Stimulated activated memory B cell treated with anti-CD40 and anti-IgM and Interleukin-4, amounts not matched to agents 10 μg/mL and 1 μg/mL and 100 μg/mL, for 72 hours (primary cell): ENCODE data around the gene CAPZA1.

Experiments used
- ATAC-seq: fragments of 150-1000 bp; cut with Tn5 transposase; 2 replicates; pipeline ENCODE4 v1.10.0; 2021
- H3K27ac Mint-ChIP-seq: one replicate; pipeline ENCODE4 v1.8.0; 2022; ENCODE audit warnings: mild to moderate bottlenecking, mixed read lengths
- H3K27me3 Mint-ChIP-seq: one replicate; pipeline ENCODE4 v1.8.0; 2022; ENCODE audit warnings: mixed read lengths
- H3K36me3 Mint-ChIP-seq: one replicate; pipeline ENCODE4 v1.8.0; 2022; ENCODE audit warnings: mixed read lengths
- H3K4me1 Mint-ChIP-seq: one replicate; pipeline ENCODE4 v1.8.0; 2022; ENCODE audit warnings: mixed read lengths
- H3K4me3 Mint-ChIP-seq: one replicate; pipeline ENCODE4 v1.8.0; 2022; ENCODE audit warnings: mild to moderate bottlenecking, moderate library complexity, mixed read lengths
- H3K9me3 Mint-ChIP-seq: one replicate; pipeline ENCODE4 v1.8.0; 2022; ENCODE audit warnings: mixed read lengths

The CAPZA1 gene

GRCh38 chr1:112619518-112620376, at the start of gene CAPZA1:
Gene CAPZA1, plus strand, starts transcription at chr1:112619832. Its CDS starts 13 bp downstream, at chr1:112619845.
- H3K27ac Mint-ChIP-seq, result peak within 1 kb of the TSS; percentile 100
- peak; percentile 95 for ATAC-seq
- no peaks in the 10 kb centered on the region for H3K9me3 Mint-ChIP-seq
- H3K36me3 Mint-ChIP-seq, result peaks cover 13% of the 10 kb centered on the region
- peak within 1 kb of the TSS; percentile 100 for H3K4me3 Mint-ChIP-seq
- H3K27me3 Mint-ChIP-seq, result no peaks in the 10 kb centered on the region
- H3K4me1 Mint-ChIP-seq, result peaks cover 48% of the 10 kb centered on the region

GRCh38 chr1:112575154-112575804, 44.4 kb upstream of the CAPZA1 start:
- Mint-ChIP-seq H3K4me1 (no peaks in the 10 kb centered on the region), H3K4me3 (no peak overlapping the region), H3K9me3 (no peaks in the 10 kb centered on the region), H3K27ac (no peak overlapping the region), H3K36me3 (peaks cover 44% of the 10 kb centered on the region), H3K27me3 (no peaks in the 10 kb centered on the region)
- no peak for ATAC-seq

- no peaks in the 10 kb centered on the region for H3K4me1 Mint-ChIP-seq
- ATAC-seq, result no peak
- no peaks in the 10 kb centered on the region for H3K9me3 Mint-ChIP-seq
- no peak overlapping the region for H3K4me3 Mint-ChIP-seq
- H3K27me3 Mint-ChIP-seq, result no peaks in the 10 kb centered on the region
- H3K27ac Mint-ChIP-seq, result no peak overlapping the region
- H3K36me3 Mint-ChIP-seq, result peaks cover 48% of the 10 kb centered on the region
These were observed 43.4 kb upstream of the CAPZA1 start for GRCh38 chr1:112576240-112576639.

GRCh38 chr1:112579801-112580510, 39.7 kb upstream of the CAPZA1 start:
- no peaks in the 10 kb centered on the region for H3K27me3 Mint-ChIP-seq
- peaks cover 38% of the 10 kb centered on the region for H3K36me3 Mint-ChIP-seq
- no peak for ATAC-seq
- no peaks in the 10 kb centered on the region for H3K4me1 Mint-ChIP-seq
- H3K9me3 Mint-ChIP-seq, result no peaks in the 10 kb centered on the region
- no peak overlapping the region for H3K27ac Mint-ChIP-seq
- H3K4me3 Mint-ChIP-seq, result no peak overlapping the region

- no peak for ATAC-seq
- Mint-ChIP-seq H3K27ac (no peak overlapping the region), H3K9me3 (no peaks in the 10 kb centered on the region), H3K4me1 (no peaks in the 10 kb centered on the region), H3K4me3 (no peak overlapping the region), H3K27me3 (no peaks in the 10 kb centered on the region), H3K36me3 (peaks cover 25% of the 10 kb centered on the region)
These were observed 37.9 kb upstream of the CAPZA1 start for GRCh38 chr1:112581586-112582192.

GRCh38 chr1:112583366-112583765, 36.3 kb upstream of the CAPZA1 start:
- Mint-ChIP-seq H3K9me3 (no peaks in the 10 kb centered on the region), H3K27ac (no peak overlapping the region), H3K4me3 (no peak overlapping the region), H3K36me3 (peaks cover 24% of the 10 kb centered on the region), H3K27me3 (no peaks in the 10 kb centered on the region), H3K4me1 (no peaks in the 10 kb centered on the region)
- no peak for ATAC-seq

GRCh38 chr1:112589766-112590165, 29.9 kb upstream of the CAPZA1 start:
- no peaks in the 10 kb centered on the region for H3K4me1 Mint-ChIP-seq
- H3K27ac Mint-ChIP-seq, result no peak overlapping the region
- H3K4me3 Mint-ChIP-seq, result no peak overlapping the region
- H3K36me3 Mint-ChIP-seq, result peaks cover 36% of the 10 kb centered on the region
- peaks cover 8% of the 10 kb centered on the region for H3K9me3 Mint-ChIP-seq
- no peaks in the 10 kb centered on the region for H3K27me3 Mint-ChIP-seq
- ATAC-seq, result no peak

- Mint-ChIP-seq H3K27ac (no peak overlapping the region), H3K36me3 (peaks cover 18% of the 10 kb centered on the region), H3K27me3 (no peaks in the 10 kb centered on the region), H3K4me1 (no peaks in the 10 kb centered on the region), H3K4me3 (no peak overlapping the region), H3K9me3 (peaks cover 3% of the 10 kb centered on the region)
- ATAC-seq, result no peak
These were observed 25.3 kb upstream of the CAPZA1 start for GRCh38 chr1:112594208-112594876.

GRCh38 chr1:112599477-112599876, 20.2 kb upstream of the CAPZA1 start:
- H3K4me1 Mint-ChIP-seq, result no peaks in the 10 kb centered on the region

GRCh38 chr1:112603012-112603411, 16.6 kb upstream of the CAPZA1 start:
- no peak for ATAC-seq
- Mint-ChIP-seq H3K4me3 (no peak overlapping the region), H3K9me3 (no peaks in the 10 kb centered on the region), H3K27me3 (no peaks in the 10 kb centered on the region), H3K36me3 (peaks cover 36% of the 10 kb centered on the region), H3K27ac (no peak overlapping the region), H3K4me1 (peaks cover 9% of the 10 kb centered on the region)

More at GRCh38 chr1:112599477-112599876, 20.2 kb upstream of the CAPZA1 start:
- Mint-ChIP-seq H3K9me3 (no peaks in the 10 kb centered on the region), H3K27ac (no peak overlapping the region), H3K27me3 (no peaks in the 10 kb centered on the region), H3K4me3 (no peak overlapping the region), H3K36me3 (peaks cover 15% of the 10 kb centered on the region)
- no peak for ATAC-seq

GRCh38 chr1:112603541-112603940, 16.1 kb upstream of the CAPZA1 start:
- no peak for ATAC-seq
- H3K4me1 Mint-ChIP-seq, result peaks cover 9% of the 10 kb centered on the region
- no peak overlapping the region for H3K27ac Mint-ChIP-seq
- H3K36me3 Mint-ChIP-seq, result peaks cover 36% of the 10 kb centered on the region
- no peaks in the 10 kb centered on the region for H3K27me3 Mint-ChIP-seq
- H3K4me3 Mint-ChIP-seq, result no peak overlapping the region
- H3K9me3 Mint-ChIP-seq, result no peaks in the 10 kb centered on the region

GRCh38 chr1:112605633-112606327, 13.9 kb upstream of the CAPZA1 start:
- H3K36me3 Mint-ChIP-seq, result peaks cover 46% of the 10 kb centered on the region
- H3K27ac Mint-ChIP-seq, result no peak overlapping the region
- no peak overlapping the region for H3K4me3 Mint-ChIP-seq
- ATAC-seq, result no peak
- H3K4me1 Mint-ChIP-seq, result peaks cover 9% of the 10 kb centered on the region
- H3K27me3 Mint-ChIP-seq, result no peaks in the 10 kb centered on the region
- H3K9me3 Mint-ChIP-seq, result no peaks in the 10 kb centered on the region

- H3K4me3 Mint-ChIP-seq, result no peak overlapping the region
- no peaks in the 10 kb centered on the region for H3K9me3 Mint-ChIP-seq
- H3K27ac Mint-ChIP-seq, result no peak overlapping the region
- H3K27me3 Mint-ChIP-seq, result no peaks in the 10 kb centered on the region
- H3K4me1 Mint-ChIP-seq, result peaks cover 9% of the 10 kb centered on the region
- H3K36me3 Mint-ChIP-seq, result peaks cover 15% of the 10 kb centered on the region
- no peak for ATAC-seq
These were observed 5.1 kb upstream of the CAPZA1 start for GRCh38 chr1:112614460-112615065.
